Measurements from ENCODE around the gene SLC51B.
A peak's percentile ranks its signal among the peaks of the same experiment; 100 is the strongest.
"Not testable (repeated sequence)": the region's sequence is repeated elsewhere in the genome, so short reads cannot be mapped to it uniquely, and the experiment has no call there.

Gene SLC51B

GRCh38 chr15:65041787-65042186, 3.4 kb upstream of the SLC51B start:
- no peak for DNase-seq (ENCODE audit: low read depth in 2 of 3, low spot score in 2 of 3)

GRCh38 chr15:65042776-65043327, 2.3 kb upstream of the SLC51B start:
- no peak for DNase-seq (ENCODE audit: low read depth in 2 of 3, low spot score in 2 of 3)

GRCh38 chr15:65044218-65044617, 969 bp upstream of the SLC51B start:
- DNase-seq (ENCODE audit: low read depth in 2 of 3, low spot score in 2 of 3): not testable (repeated sequence)

GRCh38 chr15:65048241-65048640, 3.1 kb downstream of the SLC51B start:
- no peak for DNase-seq (ENCODE audit: low read depth in 2 of 3, low spot score in 2 of 3)

GRCh38 chr15:65049418-65049840, 4.2 kb downstream of the SLC51B start:
- peak; percentile 70 to 86 (median 74) for DNase-seq (ENCODE audit: low read depth in 2 of 3, low spot score in 2 of 3)

GRCh38 chr15:65050270-65050669, 5.1 kb downstream of the SLC51B start:
- no peak for DNase-seq (ENCODE audit: low read depth in 2 of 3, low spot score in 2 of 3)

GRCh38 chr15:65051266-65051665, 6.1 kb downstream of the SLC51B start:
- DNase-seq (ENCODE audit: low read depth in 2 of 3, low spot score in 2 of 3): no peak

GRCh38 chr15:65052956-65053355, 7.8 kb downstream of the SLC51B start:
- no peak for DNase-seq (ENCODE audit: low read depth in 2 of 3, low spot score in 2 of 3)

- DNase-seq (ENCODE audit: low read depth in 2 of 3, low spot score in 2 of 3): peak in 2 of 3 experiments; percentile 31 to 39
These were observed 9.4 kb downstream of the SLC51B start for GRCh38 chr15:65054333-65055200.

- no peak for DNase-seq (ENCODE audit: low read depth in 2 of 3, low spot score in 2 of 3)
These were observed 10.1 kb downstream of the SLC51B start for GRCh38 chr15:65055201-65055870.

GRCh38 chr15:65056106-65056505, 10.9 kb downstream of the SLC51B start:
- DNase-seq (ENCODE audit: low read depth in 2 of 3, low spot score in 2 of 3): no peak

- DNase-seq (ENCODE audit: low read depth in 2 of 3, low spot score in 2 of 3): no peak
These were observed 11.8 kb downstream of the SLC51B start for GRCh38 chr15:65056868-65057548.

- no peak for DNase-seq (ENCODE audit: low read depth in 2 of 3, low spot score in 2 of 3)
These were observed 12.4 kb downstream of the SLC51B start for GRCh38 chr15:65057549-65057940.

- DNase-seq (ENCODE audit: low read depth in 2 of 3, low spot score in 2 of 3): no peak
These were observed 13.5 kb downstream of the SLC51B start for GRCh38 chr15:65058394-65059368.

GRCh38 chr15:65059369-65059750, 14.2 kb downstream of the SLC51B start:
- DNase-seq (ENCODE audit: low read depth in 2 of 3, low spot score in 2 of 3): no peak

- DNase-seq (ENCODE audit: low read depth in 2 of 3, low spot score in 2 of 3): no peak
These were observed 14.9 kb downstream of the SLC51B start for GRCh38 chr15:65059931-65060596.

GRCh38 chr15:65060641-65061397, 15.6 kb downstream of the SLC51B start:
- DNase-seq (ENCODE audit: low read depth in 2 of 3, low spot score in 2 of 3): no peak

GRCh38 chr15:65062061-65062460, 16.9 kb downstream of the SLC51B start:
- DNase-seq (ENCODE audit: low read depth in 2 of 3, low spot score in 2 of 3): no peak

- DNase-seq (ENCODE audit: low read depth in 2 of 3, low spot score in 2 of 3): no peak
These were observed 17.5 kb downstream of the SLC51B start for GRCh38 chr15:65062726-65063125.

Measured in activated CD8-positive, alpha-beta memory T cell treated with anti-CD3 and anti-CD28 coated beads for 48 hours (primary cell).